Keratinocyte (primary cell): ENCODE data around the gene RRAS.

Source experiments
- CTCF ChIP-seq, 3 experiments: IDR thresholded peaks in 1 of 3; conservative IDR thresholded peaks in 1 of 3; optimal IDR thresholded peaks in 1 of 3; 2 replicates in 2 of 3; 3 replicates in 1 of 3; pipeline versions ENCODE3 to v1.5.1; 2011; ENCODE audit warnings: low read length in 3 of 3, mild to moderate bottlenecking in 3 of 3, moderate library complexity in 2 of 3, control low read depth in 1 of 3, inconsistent platforms in 1 of 3; ENCODE audit not compliant: insufficient read depth in 2 of 3; ENCODE audit errors: extremely low read depth in 1 of 3
- EZH2 ChIP-seq: IDR thresholded peaks from one replicate; pipeline ENCODE4 v1.6.1; 2012; ENCODE audit warnings: inconsistent platforms, mild to moderate bottlenecking, low read length, moderate library complexity

- TF ChIP-seq CTCF (optimal IDR thresholded peaks at IDR 0.05 in 1 of 3, IDR thresholded peaks at IDR 0.05 in 1 of 3, conservative IDR thresholded peaks at IDR 0.05 in 1 of 3; ENCODE audit: extremely low read depth in 1 of 3, insufficient read depth in 2 of 3, low read length in 3 of 3) (no peak), EZH2 (no peak)
Measured at GRCh38 chr19:49631014-49631588, 8.8 kb downstream of the RRAS start.
